Body of pancreas (tissue), 4 donors: ENCODE results near the gene CD180.

Source experiments
- POLR2A ChIP-seq, 3 donors: fragments of 450-650 bp; IDR thresholded peaks; one replicate each; pipeline ENCODE4 v1.6.1; 2016; ENCODE audit warnings: antibody characterized with exemption in 3 of 3, mild to moderate bottlenecking in 2 of 3
- TF ChIP-seq, protein P1 (sequence below), 7 experiments: fragments of 450-650 bp in 4 of 7; fragments of 200-600 bp in 3 of 7; sonication (generic) in 3 of 7; IDR thresholded peaks; one replicate each; pipeline ENCODE4 v1.5.1; 2016 to 2019; ENCODE audit warnings: antibody characterized with exemption in 7 of 7

DNA sequence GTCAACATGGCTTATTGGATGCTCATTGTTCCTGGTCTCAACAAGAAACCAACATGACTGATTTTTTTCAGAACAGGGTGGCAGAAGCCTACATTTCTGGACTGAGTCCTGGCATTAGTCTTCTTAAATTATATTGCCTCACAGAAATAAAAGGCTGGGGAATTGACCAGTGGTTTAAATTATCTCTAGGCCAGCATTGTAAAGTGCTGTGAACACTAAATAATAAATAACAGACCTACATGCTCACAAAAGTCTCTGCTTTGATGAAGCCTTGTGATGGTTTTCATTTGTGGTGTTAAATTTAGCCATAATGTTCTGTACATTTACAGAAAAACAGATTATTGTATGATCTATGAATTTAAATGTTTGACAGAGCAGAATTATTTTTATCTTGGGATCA, 44.7 kb upstream of the CD180 start:
- TF ChIP-seq, protein P1, sequence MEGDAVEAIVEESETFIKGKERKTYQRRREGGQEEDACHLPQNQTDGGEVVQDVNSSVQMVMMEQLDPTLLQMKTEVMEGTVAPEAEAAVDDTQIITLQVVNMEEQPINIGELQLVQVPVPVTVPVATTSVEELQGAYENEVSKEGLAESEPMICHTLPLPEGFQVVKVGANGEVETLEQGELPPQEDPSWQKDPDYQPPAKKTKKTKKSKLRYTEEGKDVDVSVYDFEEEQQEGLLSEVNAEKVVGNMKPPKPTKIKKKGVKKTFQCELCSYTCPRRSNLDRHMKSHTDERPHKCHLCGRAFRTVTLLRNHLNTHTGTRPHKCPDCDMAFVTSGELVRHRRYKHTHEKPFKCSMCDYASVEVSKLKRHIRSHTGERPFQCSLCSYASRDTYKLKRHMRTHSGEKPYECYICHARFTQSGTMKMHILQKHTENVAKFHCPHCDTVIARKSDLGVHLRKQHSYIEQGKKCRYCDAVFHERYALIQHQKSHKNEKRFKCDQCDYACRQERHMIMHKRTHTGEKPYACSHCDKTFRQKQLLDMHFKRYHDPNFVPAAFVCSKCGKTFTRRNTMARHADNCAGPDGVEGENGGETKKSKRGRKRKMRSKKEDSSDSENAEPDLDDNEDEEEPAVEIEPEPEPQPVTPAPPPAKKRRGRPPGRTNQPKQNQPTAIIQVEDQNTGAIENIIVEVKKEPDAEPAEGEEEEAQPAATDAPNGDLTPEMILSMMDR (IDR thresholded peaks at IDR 0.05), result no peak
- no peak for TF ChIP-seq POLR2A (IDR thresholded peaks at IDR 0.05)
